ENCODE measurements around the gene AGAP1. TPM values are rescaled to one million over a fixed set of nuclear protein-coding genes. Genes with fewer than 3 reads are reported as not detected.
A peak's percentile ranks its signal among the peaks of the same experiment; 100 is the strongest.

Gene AGAP1
- total RNA-seq, 1 experiment from 2014 or later, result 14.8 TPM

- DNase-seq (ENCODE audit: low read depth), result no peak
Observed at GRCh38 chr2:235660484-235661082, 166.7 kb downstream of the AGAP1 start.

- no peak for DNase-seq (ENCODE audit: low read depth)
Observed at GRCh38 chr2:235661167-235661937, 167.5 kb downstream of the AGAP1 start.

GRCh38 chr2:235661952-235662351 is 168.1 kb downstream of the AGAP1 start:
- no peak for DNase-seq (ENCODE audit: low read depth)

GRCh38 chr2:235663875-235664274 is 170.0 kb downstream of the AGAP1 start:
- no peak for DNase-seq (ENCODE audit: low read depth)

- no peak for DNase-seq (ENCODE audit: low read depth)
Observed at GRCh38 chr2:235665661-235666212, 171.9 kb downstream of the AGAP1 start.

- peak; percentile 57 for DNase-seq (ENCODE audit: low read depth)
Observed at GRCh38 chr2:235666213-235666781, 172.5 kb downstream of the AGAP1 start.

GRCh38 chr2:235668782-235669181 is 174.9 kb downstream of the AGAP1 start:
- no peak for DNase-seq (ENCODE audit: low read depth)

- DNase-seq (ENCODE audit: low read depth), result peak; percentile 48
Observed at GRCh38 chr2:235669269-235669831, 175.5 kb downstream of the AGAP1 start.

GRCh38 chr2:235669983-235670962 is 176.4 kb downstream of the AGAP1 start:
- no peak for DNase-seq (ENCODE audit: low read depth)

GRCh38 chr2:235670974-235671787 is 177.3 kb downstream of the AGAP1 start:
- DNase-seq (ENCODE audit: low read depth), result no peak

- no peak for DNase-seq (ENCODE audit: low read depth)
Observed at GRCh38 chr2:235672720-235673119, 178.9 kb downstream of the AGAP1 start.

- DNase-seq (ENCODE audit: low read depth), result no peak
Observed at GRCh38 chr2:235674146-235674545, 180.3 kb downstream of the AGAP1 start.

GRCh38 chr2:235674812-235675211 is 181.0 kb downstream of the AGAP1 start:
- no peak for DNase-seq (ENCODE audit: low read depth)

GRCh38 chr2:235675678-235676535 is 182.1 kb downstream of the AGAP1 start:
- peak; percentile 39 for DNase-seq (ENCODE audit: low read depth)

- no peak for DNase-seq (ENCODE audit: low read depth)
Observed at GRCh38 chr2:235676536-235676799, 182.6 kb downstream of the AGAP1 start.

- DNase-seq (ENCODE audit: low read depth), result no peak
Observed at GRCh38 chr2:235677276-235677788, 183.5 kb downstream of the AGAP1 start.

GRCh38 chr2:235677937-235678336 is 184.1 kb downstream of the AGAP1 start:
- DNase-seq (ENCODE audit: low read depth), result no peak

GRCh38 chr2:235678712-235679111 is 184.9 kb downstream of the AGAP1 start:
- DNase-seq (ENCODE audit: low read depth), result no peak

GRCh38 chr2:235679471-235679870 is 185.6 kb downstream of the AGAP1 start:
- no peak for DNase-seq (ENCODE audit: low read depth)

All from HT1080 (cell line).